COLO829 (cell line): ENCODE measurements around the gene SLC39A5.
"Not testable (repeated sequence)": the region's sequence is repeated elsewhere in the genome, so short reads cannot be mapped to it uniquely, and the experiment has no call there.

Experiments
- DNase-seq: peaks from one replicate; pipeline ENCODE4 v3.0.0; 2012; ENCODE audit warnings: low spot score

Gene SLC39A5

DNA sequence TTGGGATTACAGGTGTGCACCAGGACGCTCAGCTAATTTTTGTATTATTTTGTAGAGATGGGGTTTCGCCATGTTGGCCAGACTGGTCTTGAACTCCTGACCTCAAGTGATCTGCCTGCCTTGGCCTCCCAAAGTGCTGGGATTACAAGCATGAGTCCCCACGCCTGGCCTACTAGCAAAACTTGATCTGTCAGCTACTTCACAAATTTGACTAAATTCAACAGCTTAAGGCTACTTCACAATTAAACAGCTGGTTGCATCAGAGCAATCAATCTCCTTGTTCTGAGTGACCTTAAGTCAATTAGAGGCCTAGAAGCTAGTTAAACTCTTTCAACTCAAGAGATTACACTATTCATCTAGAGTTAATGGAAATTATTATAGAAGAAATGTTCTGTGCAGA lies 49.1 kb downstream of the SLC39A5 start:
- DNase-seq = no peak

DNA sequence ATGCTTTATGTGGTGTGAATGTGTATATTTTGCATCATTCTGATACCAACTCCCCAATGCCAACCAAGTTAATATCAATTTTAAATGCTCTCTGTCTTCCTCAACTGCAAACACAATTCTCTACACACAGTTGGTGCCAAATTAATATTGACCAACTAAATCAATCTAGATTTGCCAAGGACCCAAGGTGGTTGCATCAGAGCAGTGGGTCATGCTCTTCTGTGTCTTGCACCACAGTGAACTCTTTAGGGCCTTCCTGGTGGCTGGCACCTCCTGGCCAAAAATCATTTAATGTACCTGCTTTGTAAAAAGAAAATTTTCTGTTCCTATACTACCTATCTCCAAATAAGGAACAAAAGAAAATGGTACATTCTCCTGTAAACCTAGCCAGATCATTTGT lies 51.0 kb downstream of the SLC39A5 start:
- DNase-seq = no peak

DNA sequence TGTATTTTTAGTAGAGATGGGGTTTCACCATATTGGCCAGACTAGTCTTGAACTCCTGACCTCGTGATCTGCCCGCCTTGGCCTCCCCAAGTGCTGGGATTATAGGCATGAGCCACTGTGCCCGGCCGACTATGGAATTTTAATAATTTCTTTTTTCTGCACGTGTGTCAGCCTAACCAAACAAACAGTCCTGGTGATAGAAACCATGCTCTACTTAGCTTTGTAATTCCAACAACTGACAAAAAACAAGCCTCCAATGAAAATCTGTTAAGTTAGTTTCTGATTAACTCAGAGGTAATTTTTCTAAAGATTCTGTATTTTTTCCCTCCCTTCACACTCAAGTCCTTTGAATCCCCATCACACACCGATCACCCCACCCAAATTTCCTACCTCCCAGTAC lies 52.2 kb downstream of the SLC39A5 start:
- DNase-seq = no peak

DNA sequence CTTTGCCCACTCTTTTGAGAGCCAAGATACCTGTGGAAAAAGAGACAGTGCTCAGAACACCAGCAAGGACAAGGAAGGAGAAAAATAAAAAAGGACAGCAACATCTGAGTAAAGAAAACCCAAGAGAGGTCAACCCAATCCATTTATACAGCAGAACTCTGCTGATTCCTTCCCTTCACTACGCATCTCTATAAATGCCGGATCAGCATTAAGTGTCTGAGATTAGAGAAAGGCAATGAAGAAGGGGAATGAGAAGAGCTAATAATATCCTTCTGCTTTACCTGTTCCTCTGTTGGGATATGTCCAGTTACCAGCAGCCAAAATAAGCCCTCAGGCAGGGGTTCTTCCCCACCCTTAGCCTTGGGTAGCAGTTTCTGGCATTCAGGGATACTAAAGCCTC lies 52.7 kb downstream of the SLC39A5 start:
- DNase-seq = no peak

DNA sequence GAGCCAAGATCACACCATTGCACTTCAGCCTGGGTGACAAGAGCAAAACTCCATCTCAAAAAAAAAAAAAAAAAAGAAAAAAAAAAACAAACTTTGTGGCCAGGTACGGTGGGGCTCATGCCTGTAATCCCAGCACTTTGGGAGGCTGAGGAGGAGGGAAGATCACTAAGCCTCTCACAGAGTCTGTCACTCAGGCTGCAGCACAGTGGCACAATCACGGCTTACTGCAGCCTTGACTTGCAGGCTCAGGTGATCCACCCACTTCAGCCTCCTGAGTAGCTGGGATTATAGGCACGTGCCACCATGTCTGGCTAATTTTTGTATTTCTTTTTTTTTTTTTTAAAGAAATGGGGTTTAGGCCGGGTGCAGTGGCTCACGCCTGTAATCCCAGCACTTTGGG lies 54.4 kb downstream of the SLC39A5 start:
- DNase-seq = not testable (repeated sequence)

DNA sequence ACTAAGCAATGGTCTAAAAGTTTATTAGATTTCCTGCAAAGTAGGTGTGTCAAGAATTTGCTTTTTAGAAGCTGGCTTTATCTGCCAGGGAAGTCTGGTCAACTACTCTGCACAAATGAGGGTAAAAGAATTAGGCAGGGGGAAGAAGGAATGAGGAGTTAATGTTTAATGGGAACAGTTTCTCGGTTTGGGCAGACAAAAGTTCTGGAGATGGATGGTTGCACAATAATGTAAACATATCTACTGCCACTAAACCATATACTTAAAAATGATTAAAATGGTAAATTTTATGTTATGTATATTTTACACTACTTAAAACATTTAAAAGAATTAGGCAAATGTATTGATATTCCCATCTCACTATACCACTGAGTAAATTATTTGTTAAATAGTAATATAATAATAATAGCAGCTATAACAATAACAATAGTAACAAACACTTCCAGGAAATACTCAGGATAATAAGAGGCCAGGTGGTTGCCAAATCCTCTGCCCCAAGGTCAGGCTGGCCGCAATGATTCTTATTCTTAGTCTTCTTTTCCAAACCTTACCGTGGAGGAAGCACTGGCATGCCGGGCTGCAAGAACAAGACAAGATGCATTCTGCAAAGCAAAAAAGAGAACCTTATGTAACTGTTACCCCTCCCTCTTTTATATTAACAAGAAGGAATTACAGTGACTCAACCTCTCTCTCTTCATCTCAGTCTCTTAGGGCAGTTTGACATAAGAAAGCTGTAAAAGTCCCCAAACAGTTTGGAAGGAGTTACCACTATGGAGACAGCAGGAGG lies 56.4 kb downstream of the SLC39A5 start:
- DNase-seq = no peak
